GM10266 (cell line): Measurements from ENCODE around the gene BCAS3.

Experiments
- DNase-seq: peaks from one replicate; pipeline ENCODE4 v3.0.0; 2012; ENCODE audit errors: extremely low spot score
- CTCF ChIP-seq: IDR thresholded peaks from 2 replicates; pipeline ENCODE4 v1.5.1; 2012; ENCODE audit warnings: mild to moderate bottlenecking, low read depth; ENCODE audit not compliant: control insufficient read depth, insufficient read depth; ENCODE audit errors: missing control alignments

The BCAS3 gene

DNA sequence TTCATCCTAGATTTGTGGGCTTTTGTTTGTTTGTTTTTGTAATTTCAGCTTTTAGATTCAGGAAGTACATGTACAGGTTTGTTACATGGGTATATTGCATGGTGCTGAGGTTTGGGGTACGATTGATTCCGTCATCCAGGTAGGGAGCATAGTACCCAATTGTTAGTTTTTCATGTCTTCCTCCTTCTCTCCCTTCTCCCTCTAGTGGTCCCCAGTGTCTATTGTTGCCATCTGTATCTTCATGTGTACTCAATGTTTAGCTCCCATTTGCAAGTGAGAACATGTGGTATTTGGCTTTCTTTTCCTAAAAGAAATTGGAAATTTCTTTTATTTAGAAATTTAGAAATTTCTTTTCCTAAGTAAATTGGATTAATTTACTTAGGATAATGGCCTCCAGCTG is 37.1 kb upstream of the BCAS3 start:
- DNase-seq: no peak
- TF ChIP-seq CTCF: peak; percentile 23

GRCh38 chr17:60641126-60641525 is 36.5 kb upstream of the BCAS3 start:
- no peak for TF ChIP-seq CTCF
- no peak for DNase-seq

GRCh38 chr17:60641810-60642220 is 35.8 kb upstream of the BCAS3 start:
- peak; percentile 37 for DNase-seq
- TF ChIP-seq CTCF: peak; percentile 44

DNA sequence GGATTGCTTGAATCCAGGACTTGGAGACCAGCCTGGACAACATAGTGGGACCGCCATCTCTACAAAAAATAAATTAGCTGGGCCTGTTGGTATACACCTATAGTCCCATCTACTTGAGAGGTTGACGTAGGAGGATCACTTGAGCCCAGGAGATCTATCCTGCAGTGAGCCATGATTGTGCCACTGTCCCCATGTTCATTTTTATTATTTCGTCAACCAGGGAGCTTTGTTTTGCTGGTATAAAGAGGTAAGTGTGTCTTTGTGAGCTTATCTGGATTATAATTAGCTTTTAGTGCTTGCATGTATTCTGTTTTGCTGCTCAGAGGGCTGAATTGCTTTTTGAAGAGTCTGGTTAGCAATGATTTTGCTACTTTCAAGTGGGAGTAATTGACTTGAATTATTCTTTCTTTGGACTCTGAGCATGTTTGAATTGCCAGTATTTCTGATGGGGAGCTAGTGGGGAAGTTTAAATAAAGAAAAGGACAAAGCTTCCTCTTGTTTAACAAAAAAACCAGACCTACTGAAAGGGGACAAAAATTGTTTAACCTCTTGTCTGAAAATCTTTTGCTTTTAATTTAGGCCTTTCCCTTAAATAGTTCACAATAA is 31.6 kb upstream of the BCAS3 start:
- no peak for DNase-seq
- no peak for TF ChIP-seq CTCF

- no peak for TF ChIP-seq CTCF
- DNase-seq: no peak
Observed at GRCh38 chr17:60646701-60647100, 30.9 kb upstream of the BCAS3 start.

DNA sequence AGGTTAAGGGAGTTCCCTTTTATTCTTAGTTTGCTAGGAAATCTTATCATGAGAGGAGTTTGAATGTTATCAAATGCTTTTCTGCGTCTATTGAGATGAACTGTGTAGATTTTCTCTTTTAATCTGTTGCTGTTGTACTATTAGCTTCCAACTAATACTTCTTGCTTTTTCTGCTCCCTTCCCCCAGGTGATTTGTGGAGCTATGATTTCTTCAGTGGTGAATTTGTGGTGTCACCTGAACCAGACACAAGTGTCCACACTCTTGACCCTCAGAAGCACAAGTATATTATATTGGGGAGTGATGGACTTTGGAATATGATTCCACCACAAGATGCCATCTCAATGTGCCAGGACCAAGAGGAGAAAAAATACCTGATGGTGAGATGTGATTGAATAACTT is 29.9 kb upstream of the BCAS3 start:
- no peak for DNase-seq
- no peak for TF ChIP-seq CTCF

- TF ChIP-seq CTCF: no peak
- DNase-seq: no peak
Observed at GRCh38 chr17:60652454-60653247, 25.0 kb upstream of the BCAS3 start.
